DND-41 (cell line): Measurements from ENCODE around the gene DISC1.
A peak's percentile ranks its signal among the peaks of the same experiment; 100 is the strongest.

ENCODE experiments used
- ATAC-seq: fragments of 200-7000 bp; cut with Tn5 transposase; 3 replicates; pipeline ENCODE4 v1.9.1; 2021; ENCODE audit warnings: low read depth; ENCODE audit not compliant: insufficient read depth
- DNase-seq: peaks from one replicate; pipeline ENCODE4 v3.0.0-alpha.2; 2020
- H2AFZ ChIP-seq: 2 replicates; pipeline ENCODE4 v1.6.0; 2012; ENCODE audit warnings: low read depth, low read length
- H3K27ac ChIP-seq: 2 replicates; pipeline ENCODE4 v1.5.1; 2012; ENCODE audit warnings: low read length, inconsistent platforms
- H3K27me3 ChIP-seq: fragments of 200-600 bp; sonication (generic); 2 replicates; pipeline ENCODE4 v1.6.0; 2012; ENCODE audit warnings: low read length, mild to moderate bottlenecking, inconsistent platforms; ENCODE audit not compliant: insufficient read depth, poor library complexity
- H3K36me3 ChIP-seq: 2 replicates; pipeline ENCODE4 v1.5.1; 2012; ENCODE audit warnings: low read length, inconsistent platforms; ENCODE audit not compliant: insufficient read depth
- H3K4me1 ChIP-seq: 2 replicates; pipeline ENCODE4 v1.5.1; 2012; ENCODE audit warnings: mild to moderate bottlenecking, low read length; ENCODE audit not compliant: insufficient read depth
- H3K4me2 ChIP-seq: 2 replicates; pipeline ENCODE4 v1.6.0; 2012; ENCODE audit warnings: mild to moderate bottlenecking, moderate library complexity, low read length, inconsistent platforms; ENCODE audit not compliant: insufficient read depth
- H3K4me3 ChIP-seq, 2 experiments: fragments of 200-600 bp in 1 of 2; shearing (Covaris generic) in 1 of 2; 2 replicates each; pipeline ENCODE4 v1.5.1; 2012 to 2016; ENCODE audit warnings: inconsistent platforms in 2 of 2, low read length in 2 of 2, mild to moderate bottlenecking in 2 of 2, low read depth in 1 of 2, moderate library complexity in 1 of 2
- H3K79me2 ChIP-seq: 2 replicates; pipeline ENCODE4 v1.6.0; 2012; ENCODE audit warnings: low read length, inconsistent platforms; ENCODE audit not compliant: insufficient read depth
- H3K9ac ChIP-seq: 2 replicates; pipeline ENCODE4 v1.6.0; 2012; ENCODE audit warnings: low read depth, mild to moderate bottlenecking, inconsistent platforms, low read length, moderate library complexity
- H3K9me3 ChIP-seq: 2 replicates; pipeline ENCODE4 v1.5.1; 2012; ENCODE audit warnings: low read length, moderate library complexity, mild to moderate bottlenecking, inconsistent platforms; ENCODE audit not compliant: insufficient read depth, severe bottlenecking
- H4K20me1 ChIP-seq: 2 replicates; pipeline ENCODE4 v1.6.0; 2012; ENCODE audit warnings: low read length; ENCODE audit not compliant: insufficient read depth
- CTCF ChIP-seq: IDR thresholded peaks from 2 replicates; pipeline ENCODE4 v1.5.1; 2012; ENCODE audit warnings: borderline replicate concordance, low read length, moderate library complexity, mild to moderate bottlenecking; ENCODE audit not compliant: poor library complexity, severe bottlenecking; ENCODE audit errors: extremely low read depth
- EZH2 ChIP-seq: IDR thresholded peaks from 3 replicates; pipeline ENCODE4 v1.6.1; 2012; ENCODE audit warnings: borderline replicate concordance, low read depth, mild to moderate bottlenecking, moderate library complexity, low read length, inconsistent platforms; ENCODE audit not compliant: severe bottlenecking

Gene DISC1

GRCh38 chr1:231931146-231931545, 304.6 kb downstream of the DISC1 start:
- no peak overlapping the region for H3K4me3 ChIP-seq
- no peaks in the 10 kb centered on the region for H3K27me3 ChIP-seq
- no peak overlapping the region for H3K4me2 ChIP-seq
- DNase-seq (no peak), ATAC-seq (no peak)
- no peak overlapping the region for H2AFZ ChIP-seq
- TF ChIP-seq EZH2 (no peak), CTCF (no peak)
- H3K9ac ChIP-seq: no peak overlapping the region
- H3K79me2 ChIP-seq: no peaks in the 10 kb centered on the region
- H3K36me3 ChIP-seq: no peaks in the 10 kb centered on the region
- H3K9me3 ChIP-seq: peaks cover 5% of the 10 kb centered on the region
- no peaks in the 10 kb centered on the region for H4K20me1 ChIP-seq
- no peaks in the 10 kb centered on the region for H3K4me1 ChIP-seq
- H3K27ac ChIP-seq: no peak overlapping the region

GRCh38 chr1:231931846-231932454, 305.4 kb downstream of the DISC1 start:
- Histone ChIP-seq H3K4me2 (no peak overlapping the region), H3K36me3 (no peaks in the 10 kb centered on the region), H3K79me2 (no peaks in the 10 kb centered on the region), H3K27me3 (no peaks in the 10 kb centered on the region), H2AFZ (no peak overlapping the region), H3K9me3 (peaks cover 5% of the 10 kb centered on the region), H3K4me3 (no peak overlapping the region), H3K9ac (no peak overlapping the region), H4K20me1 (no peaks in the 10 kb centered on the region), H3K4me1 (no peaks in the 10 kb centered on the region), H3K27ac (no peak overlapping the region)
- TF ChIP-seq EZH2 (no peak), CTCF (peak; percentile 75)
- 0 out of 3 replicates have a peak, but pooled peaks have one; percentile 45 for ATAC-seq
- peak; percentile 45 for DNase-seq

- no peaks in the 10 kb centered on the region for H3K27me3 ChIP-seq
- ATAC-seq: no peak
Measured at GRCh38 chr1:231933711-231934626, 307.4 kb downstream of the DISC1 start.

More at GRCh38 chr1:231933711-231934626, 307.4 kb downstream of the DISC1 start:
- Histone ChIP-seq H4K20me1 (no peaks in the 10 kb centered on the region), H3K4me2 (no peak overlapping the region), H3K36me3 (no peaks in the 10 kb centered on the region), H3K79me2 (no peaks in the 10 kb centered on the region), H3K4me1 (no peaks in the 10 kb centered on the region), H3K9me3 (peaks cover 5% of the 10 kb centered on the region), H3K9ac (no peak overlapping the region), H2AFZ (no peak overlapping the region), H3K27ac (no peak overlapping the region), H3K4me3 (no peak overlapping the region)
- no peak for TF ChIP-seq CTCF
- no peak for TF ChIP-seq EZH2
- DNase-seq: no peak
